Activated CD4-positive, alpha-beta T cell treated with anti-CD3 and anti-CD28 coated beads, Interleukin-2, amount 50 U/mL, for 16 hours (primary cell): ENCODE data around the gene PFN1.

Source experiments
- DNase-seq: peaks from one replicate; pipeline ENCODE4 v3.0.0-alpha.2; 2020

Gene PFN1

GRCh38 chr17:4895657-4896331 is 52.5 kb downstream of the PFN1 start:
- DNase-seq: no peak
